Stimulated activated CD4-positive, alpha-beta T cell treated with anti-CD3 and anti-CD28 coated beads, Interleukin-15, amount 100 ng/mL, for 1 hour (primary cell): ENCODE data around the gene KRTAP10-4.
A peak's percentile ranks its signal among the peaks of the same experiment; 100 is the strongest.

Source experiments
- DNase-seq, 2 donors: peaks; one replicate each; pipeline ENCODE4 v3.0.0-alpha.2; 2020; ENCODE audit warnings: low read depth in 1 of 2, low spot score in 1 of 2

Gene KRTAP10-4

GRCh38 chr21:44615911-44616590 is 42.5 kb downstream of the KRTAP10-4 start:
- DNase-seq, result no peak

- no peak for DNase-seq
Observed at GRCh38 chr21:44616591-44616926, 43.0 kb downstream of the KRTAP10-4 start.

- DNase-seq, result no peak
Observed at GRCh38 chr21:44617071-44617501, 43.6 kb downstream of the KRTAP10-4 start.

- no peak for DNase-seq
Observed at GRCh38 chr21:44618504-44618903, 45.0 kb downstream of the KRTAP10-4 start.

GRCh38 chr21:44618909-44619308 is 45.4 kb downstream of the KRTAP10-4 start:
- DNase-seq, result peak; percentile 26 to 34

- no peak for DNase-seq
Observed at GRCh38 chr21:44619886-44620285, 46.4 kb downstream of the KRTAP10-4 start.

GRCh38 chr21:44623575-44623974 is 50.0 kb downstream of the KRTAP10-4 start:
- no peak for DNase-seq
